ENCODE data around the gene NDST3. TPM values are rescaled to one million over a fixed set of nuclear protein-coding genes. Genes with fewer than 3 reads are reported as not detected.

Gene NDST3
- total and polyA plus RNA-seq, 4 donors: 0.36 to 2.8 (median 1.4) TPM

DNA sequence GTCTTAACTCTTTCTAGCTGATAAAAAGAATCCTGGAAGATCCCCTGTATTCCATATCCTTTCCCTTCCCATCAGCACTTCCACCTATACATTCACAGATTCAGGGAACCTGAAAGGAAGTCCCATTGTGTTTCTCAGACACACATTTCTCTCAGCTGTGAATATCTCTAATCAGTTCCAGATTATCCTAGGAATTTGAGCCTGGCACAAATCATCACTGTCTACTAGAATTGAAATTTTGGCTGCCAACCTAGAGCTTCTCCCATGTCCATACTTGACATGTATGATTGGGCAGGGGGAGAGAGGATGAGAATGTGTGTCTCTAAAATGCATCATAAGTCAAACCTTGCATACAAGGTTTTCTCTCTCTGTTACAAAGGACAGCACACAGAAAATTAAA is 53.1 kb downstream of the NDST3 start:
- DNase-seq (ENCODE audit: low spot score): no peak
- Histone ChIP-seq H3K4me1 (ENCODE audit: control insufficient read depth in 4 of 4, insufficient read depth in 4 of 4, low read length in 3 of 4) (no peaks in the 10 kb centered on the region), H3K9me3 (ENCODE audit: control insufficient read depth in 4 of 4, low read length in 3 of 4) (no peaks in the 10 kb centered on the region), H3K36me3 (ENCODE audit: control insufficient read depth in 4 of 4, insufficient read depth in 3 of 4, low read depth in 1 of 4, low read length in 3 of 4) (no peaks in the 10 kb centered on the region), H3K9ac (ENCODE audit: low read depth in 1 of 2, low read length in 2 of 2) (no peak overlapping the region), H3K27ac (ENCODE audit: low read depth in 1 of 2, low read length in 2 of 2) (no peak overlapping the region), H3K27me3 (ENCODE audit: control insufficient read depth in 4 of 4, insufficient read depth in 4 of 4, low read length in 3 of 4) (no peaks in the 10 kb centered on the region), H3K4me3 (ENCODE audit: low read depth in 1 of 3, low read length in 3 of 3) (no peak overlapping the region)
- TF ChIP-seq, protein P1, sequence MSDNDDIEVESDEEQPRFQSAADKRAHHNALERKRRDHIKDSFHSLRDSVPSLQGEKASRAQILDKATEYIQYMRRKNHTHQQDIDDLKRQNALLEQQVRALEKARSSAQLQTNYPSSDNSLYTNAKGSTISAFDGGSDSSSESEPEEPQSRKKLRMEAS (IDR thresholded peaks at IDR 0.05): no peak
- TF ChIP-seq, protein P2, sequence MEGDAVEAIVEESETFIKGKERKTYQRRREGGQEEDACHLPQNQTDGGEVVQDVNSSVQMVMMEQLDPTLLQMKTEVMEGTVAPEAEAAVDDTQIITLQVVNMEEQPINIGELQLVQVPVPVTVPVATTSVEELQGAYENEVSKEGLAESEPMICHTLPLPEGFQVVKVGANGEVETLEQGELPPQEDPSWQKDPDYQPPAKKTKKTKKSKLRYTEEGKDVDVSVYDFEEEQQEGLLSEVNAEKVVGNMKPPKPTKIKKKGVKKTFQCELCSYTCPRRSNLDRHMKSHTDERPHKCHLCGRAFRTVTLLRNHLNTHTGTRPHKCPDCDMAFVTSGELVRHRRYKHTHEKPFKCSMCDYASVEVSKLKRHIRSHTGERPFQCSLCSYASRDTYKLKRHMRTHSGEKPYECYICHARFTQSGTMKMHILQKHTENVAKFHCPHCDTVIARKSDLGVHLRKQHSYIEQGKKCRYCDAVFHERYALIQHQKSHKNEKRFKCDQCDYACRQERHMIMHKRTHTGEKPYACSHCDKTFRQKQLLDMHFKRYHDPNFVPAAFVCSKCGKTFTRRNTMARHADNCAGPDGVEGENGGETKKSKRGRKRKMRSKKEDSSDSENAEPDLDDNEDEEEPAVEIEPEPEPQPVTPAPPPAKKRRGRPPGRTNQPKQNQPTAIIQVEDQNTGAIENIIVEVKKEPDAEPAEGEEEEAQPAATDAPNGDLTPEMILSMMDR (IDR thresholded peaks at IDR 0.05; ENCODE audit: low read depth, low read length, missing input control): no peak
- TF ChIP-seq FOXA2 (IDR thresholded peaks at IDR 0.05): no peak
- TF ChIP-seq RAD21 (IDR thresholded peaks at IDR 0.05): no peak
- no peak for TF ChIP-seq HNF4A (conservative IDR thresholded peaks at IDR 0.05)
- no peak for TF ChIP-seq HNF4G (IDR thresholded peaks at IDR 0.05)
- TF ChIP-seq, protein P3, sequence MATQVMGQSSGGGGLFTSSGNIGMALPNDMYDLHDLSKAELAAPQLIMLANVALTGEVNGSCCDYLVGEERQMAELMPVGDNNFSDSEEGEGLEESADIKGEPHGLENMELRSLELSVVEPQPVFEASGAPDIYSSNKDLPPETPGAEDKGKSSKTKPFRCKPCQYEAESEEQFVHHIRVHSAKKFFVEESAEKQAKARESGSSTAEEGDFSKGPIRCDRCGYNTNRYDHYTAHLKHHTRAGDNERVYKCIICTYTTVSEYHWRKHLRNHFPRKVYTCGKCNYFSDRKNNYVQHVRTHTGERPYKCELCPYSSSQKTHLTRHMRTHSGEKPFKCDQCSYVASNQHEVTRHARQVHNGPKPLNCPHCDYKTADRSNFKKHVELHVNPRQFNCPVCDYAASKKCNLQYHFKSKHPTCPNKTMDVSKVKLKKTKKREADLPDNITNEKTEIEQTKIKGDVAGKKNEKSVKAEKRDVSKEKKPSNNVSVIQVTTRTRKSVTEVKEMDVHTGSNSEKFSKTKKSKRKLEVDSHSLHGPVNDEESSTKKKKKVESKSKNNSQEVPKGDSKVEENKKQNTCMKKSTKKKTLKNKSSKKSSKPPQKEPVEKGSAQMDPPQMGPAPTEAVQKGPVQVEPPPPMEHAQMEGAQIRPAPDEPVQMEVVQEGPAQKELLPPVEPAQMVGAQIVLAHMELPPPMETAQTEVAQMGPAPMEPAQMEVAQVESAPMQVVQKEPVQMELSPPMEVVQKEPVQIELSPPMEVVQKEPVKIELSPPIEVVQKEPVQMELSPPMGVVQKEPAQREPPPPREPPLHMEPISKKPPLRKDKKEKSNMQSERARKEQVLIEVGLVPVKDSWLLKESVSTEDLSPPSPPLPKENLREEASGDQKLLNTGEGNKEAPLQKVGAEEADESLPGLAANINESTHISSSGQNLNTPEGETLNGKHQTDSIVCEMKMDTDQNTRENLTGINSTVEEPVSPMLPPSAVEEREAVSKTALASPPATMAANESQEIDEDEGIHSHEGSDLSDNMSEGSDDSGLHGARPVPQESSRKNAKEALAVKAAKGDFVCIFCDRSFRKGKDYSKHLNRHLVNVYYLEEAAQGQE (IDR thresholded peaks at IDR 0.05): no peak
- no peak for TF ChIP-seq JUND (IDR thresholded peaks at IDR 0.05)
- TF ChIP-seq YY1 (IDR thresholded peaks at IDR 0.05): no peak
- no peak for TF ChIP-seq NR2F2 (IDR thresholded peaks at IDR 0.05)

DNA sequence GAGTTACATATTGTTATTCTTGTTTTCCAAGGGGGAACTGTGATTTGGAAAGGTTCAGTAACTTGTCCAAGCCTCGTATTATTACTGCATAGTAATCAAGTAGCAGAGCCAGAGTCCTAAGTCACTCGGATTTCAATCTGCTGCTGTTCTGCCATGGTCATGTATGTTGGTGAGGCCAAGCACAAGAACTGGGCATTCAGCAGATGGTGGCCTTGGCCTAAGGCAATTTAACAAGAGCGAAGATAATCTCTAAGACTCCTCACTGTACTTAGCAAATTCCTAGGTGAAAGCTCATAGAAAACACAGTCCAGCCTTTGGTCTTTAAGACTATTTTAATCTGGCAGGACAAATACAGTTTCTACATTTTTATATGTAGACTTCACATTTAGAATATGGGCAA is 64.8 kb downstream of the NDST3 start:
- DNase-seq (ENCODE audit: low spot score): no peak
- WGBS: 87% methylated on average over 3 of the region's 3 CpGs
- H3K9ac ChIP-seq (ENCODE audit: low read depth in 1 of 2, low read length in 2 of 2): no peak overlapping the region
- no peaks in the 10 kb centered on the region for H3K4me1 ChIP-seq (ENCODE audit: control insufficient read depth in 4 of 4, insufficient read depth in 4 of 4, low read length in 3 of 4)
- no peaks in the 10 kb centered on the region for H3K27me3 ChIP-seq (ENCODE audit: control insufficient read depth in 4 of 4, insufficient read depth in 4 of 4, low read length in 3 of 4)
- TF ChIP-seq, protein P4, sequence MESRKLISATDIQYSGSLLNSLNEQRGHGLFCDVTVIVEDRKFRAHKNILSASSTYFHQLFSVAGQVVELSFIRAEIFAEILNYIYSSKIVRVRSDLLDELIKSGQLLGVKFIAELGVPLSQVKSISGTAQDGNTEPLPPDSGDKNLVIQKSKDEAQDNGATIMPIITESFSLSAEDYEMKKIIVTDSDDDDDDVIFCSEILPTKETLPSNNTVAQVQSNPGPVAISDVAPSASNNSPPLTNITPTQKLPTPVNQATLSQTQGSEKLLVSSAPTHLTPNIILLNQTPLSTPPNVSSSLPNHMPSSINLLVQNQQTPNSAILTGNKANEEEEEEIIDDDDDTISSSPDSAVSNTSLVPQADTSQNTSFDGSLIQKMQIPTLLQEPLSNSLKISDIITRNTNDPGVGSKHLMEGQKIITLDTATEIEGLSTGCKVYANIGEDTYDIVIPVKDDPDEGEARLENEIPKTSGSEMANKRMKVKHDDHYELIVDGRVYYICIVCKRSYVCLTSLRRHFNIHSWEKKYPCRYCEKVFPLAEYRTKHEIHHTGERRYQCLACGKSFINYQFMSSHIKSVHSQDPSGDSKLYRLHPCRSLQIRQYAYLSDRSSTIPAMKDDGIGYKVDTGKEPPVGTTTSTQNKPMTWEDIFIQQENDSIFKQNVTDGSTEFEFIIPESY (IDR thresholded peaks at IDR 0.05): no peak
- no peak for TF ChIP-seq GABPA (IDR thresholded peaks at IDR 0.05 in 1 of 2, conservative IDR thresholded peaks at IDR 0.05 in 1 of 2)
- no peak overlapping the region for H3K4me3 ChIP-seq (ENCODE audit: low read depth in 1 of 3, low read length in 3 of 3)
- no peaks in the 10 kb centered on the region for H3K9me3 ChIP-seq (ENCODE audit: control insufficient read depth in 4 of 4, low read length in 3 of 4)
- H3K36me3 ChIP-seq (ENCODE audit: control insufficient read depth in 4 of 4, insufficient read depth in 3 of 4, low read depth in 1 of 4, low read length in 3 of 4): no peaks in the 10 kb centered on the region
- H3K27ac ChIP-seq (ENCODE audit: low read depth in 1 of 2, low read length in 2 of 2): no peak overlapping the region

All from liver (tissue), 9 donors.